ENCODE data around the gene COMP.

- TF ChIP-seq CTCF (IDR thresholded peaks at IDR 0.05 in 2 of 3, conservative IDR thresholded peaks at IDR 0.05 in 1 of 3; ENCODE audit: borderline replicate concordance in 1 of 3, insufficient read depth in 1 of 3, low read depth in 2 of 3, low read length in 2 of 3) (no peak), MAX (IDR thresholded peaks at IDR 0.05) (no peak), FOSL1 (IDR thresholded peaks at IDR 0.05; ENCODE audit: low read depth) (no peak), ZBTB33 (IDR thresholded peaks at IDR 0.05; ENCODE audit: extremely low read depth, insufficient replicate concordance, low read length) (no peak), RAD21 (IDR thresholded peaks at IDR 0.05; ENCODE audit: low read depth) (no peak), EZH2 (IDR thresholded peaks at IDR 0.05) (no peak), ZNF274 (IDR thresholded peaks at IDR 0.05; ENCODE audit: low read depth, low read length) (no peak), ZFX (IDR thresholded peaks at IDR 0.05) (no peak), TCF7L2 (IDR thresholded peaks at IDR 0.05; ENCODE audit: borderline replicate concordance, extremely low read depth, insufficient read depth, insufficient read length) (no peak)
These were observed 48.8 kb downstream of the COMP start for GRCh38 chr19:18742324-18742723.

Measured in HCT116 (cell line).